Measurements from ENCODE around the gene KCNH4.
"Not testable (repeated sequence)": the region's sequence is repeated elsewhere in the genome, so short reads cannot be mapped to it uniquely, and the experiment has no call there.

Gene KCNH4

DNA sequence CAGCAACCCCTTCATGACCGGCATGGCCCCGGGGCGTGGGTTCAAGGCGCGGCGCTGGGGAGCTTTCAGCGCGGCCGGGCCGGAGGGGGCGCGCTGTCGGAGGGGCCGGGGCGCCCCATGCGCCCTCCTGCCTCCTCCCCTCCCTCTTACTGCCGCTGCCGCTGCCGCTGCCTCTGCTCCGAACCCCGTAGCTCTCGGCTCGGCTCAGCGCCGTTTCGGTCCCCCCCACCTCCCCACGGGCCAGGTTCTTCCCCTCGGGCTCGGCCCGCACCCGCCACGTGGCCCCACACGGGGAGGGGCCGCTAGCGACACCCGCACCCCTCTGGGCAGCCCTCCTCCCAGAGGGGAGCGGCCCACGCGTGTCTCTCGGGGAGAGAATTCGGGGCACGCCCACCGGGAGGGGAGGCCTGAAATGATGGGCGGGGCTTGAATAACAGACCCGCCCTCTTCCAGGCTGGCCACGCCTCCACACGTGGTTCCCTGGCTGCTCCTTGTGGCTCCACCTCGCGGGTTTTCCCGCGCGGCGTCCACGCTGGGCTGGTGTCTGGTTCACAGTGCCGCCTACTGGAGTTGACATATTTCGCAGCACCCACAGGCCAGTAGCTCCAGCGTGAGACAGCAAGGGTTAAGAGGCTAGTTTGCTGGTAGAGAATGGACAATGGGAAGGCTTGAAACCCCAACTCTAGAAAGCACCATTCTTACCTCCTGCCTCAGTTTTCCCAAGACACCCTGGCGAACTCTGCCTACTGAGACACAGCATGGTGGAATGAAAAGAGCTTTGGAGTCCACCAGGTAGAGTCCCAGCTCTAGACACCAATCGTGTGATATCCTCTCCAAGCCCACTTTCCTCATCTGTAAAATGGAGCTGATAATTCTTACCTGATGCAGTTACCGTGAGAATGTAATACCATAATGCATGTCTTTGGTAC lies at the start of gene KCNH4:
Gene KCNH4 (minus strand): TSS at position 221 of the 929 bp plus-strand sequence. CDS start 197 bp downstream, at position 24.
- DNase-seq (ENCODE audit: low read depth): peak; percentile 17

DNA sequence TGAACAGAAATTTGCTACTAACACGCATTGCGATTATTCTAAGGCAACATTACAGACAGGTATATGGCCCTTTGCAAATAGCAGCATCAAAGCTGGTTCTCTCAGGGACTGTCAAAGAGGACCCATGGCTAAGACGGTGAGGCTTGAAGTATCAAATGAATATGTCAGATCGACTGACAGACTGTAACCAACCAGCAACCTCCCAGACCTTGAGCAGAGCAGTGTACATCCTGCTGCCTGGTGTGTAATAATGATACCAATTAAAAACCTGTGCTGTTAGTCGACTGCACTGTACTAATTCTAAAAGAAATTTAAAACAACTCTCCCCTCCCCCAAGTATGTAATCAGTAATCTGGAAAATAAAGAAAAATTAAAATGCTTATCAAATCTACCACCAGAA lies 49.3 kb upstream of the KCNH4 start:
- DNase-seq (ENCODE audit: low read depth): no peak

DNA sequence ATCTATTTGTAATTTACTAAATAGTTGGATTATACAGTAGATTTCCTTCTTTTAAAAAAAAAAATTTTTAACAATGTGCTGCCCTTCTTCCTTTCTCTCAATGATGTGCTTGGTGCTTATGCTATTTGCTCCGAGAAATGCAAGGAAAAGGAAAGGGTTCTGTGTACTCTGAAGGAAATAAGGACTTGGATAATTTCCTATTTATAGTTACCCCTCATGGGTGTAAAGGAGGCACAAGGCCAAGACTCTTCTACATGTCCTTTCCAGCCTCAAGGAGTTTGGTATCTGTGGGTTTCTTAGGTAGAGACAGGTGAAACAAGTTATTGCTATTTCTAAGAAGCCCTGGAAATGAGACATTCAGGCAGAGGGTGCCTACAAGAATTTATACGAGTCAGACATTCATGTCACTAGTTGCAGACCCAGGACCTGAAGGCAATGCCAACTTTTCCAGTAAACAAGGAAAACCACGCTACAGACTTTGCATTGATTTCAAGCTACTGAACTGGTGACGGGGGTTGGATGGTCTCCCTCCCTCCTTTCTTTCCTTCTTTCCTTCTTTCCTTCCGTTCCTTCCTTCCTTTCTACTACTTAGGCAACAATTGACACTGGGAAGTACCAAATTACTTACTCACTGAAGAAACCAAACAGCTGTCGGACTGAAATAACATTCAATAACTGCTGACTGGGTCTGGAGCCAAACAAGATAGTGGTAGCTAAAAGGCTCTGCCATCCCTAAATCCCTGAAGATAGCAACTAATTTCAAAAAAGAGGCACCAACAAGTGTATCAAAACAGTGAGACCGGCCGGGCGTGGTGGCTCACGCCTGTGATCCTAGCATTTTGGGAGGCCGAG lies 47.1 kb upstream of the KCNH4 start:
- no peak for DNase-seq (ENCODE audit: low read depth)

DNA sequence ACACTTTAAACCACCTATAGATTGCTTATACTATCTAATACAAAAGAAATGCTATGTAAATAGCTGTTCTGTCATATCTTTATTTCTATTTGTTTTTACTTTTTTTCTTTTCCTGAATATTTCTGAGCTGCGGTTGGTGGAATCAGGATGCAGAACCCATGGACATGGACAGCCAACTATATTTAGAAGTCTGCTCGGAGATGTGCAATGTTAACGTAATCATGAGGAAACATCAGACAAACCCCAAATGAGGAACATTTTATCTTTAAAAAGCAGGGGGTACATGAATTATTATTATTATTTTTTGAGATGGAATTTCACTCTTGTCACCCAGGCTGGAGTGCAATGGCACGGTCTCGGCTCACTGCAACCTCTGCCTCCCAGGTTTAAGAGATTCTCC lies 44.7 kb upstream of the KCNH4 start:
- no peak for DNase-seq (ENCODE audit: low read depth)

DNA sequence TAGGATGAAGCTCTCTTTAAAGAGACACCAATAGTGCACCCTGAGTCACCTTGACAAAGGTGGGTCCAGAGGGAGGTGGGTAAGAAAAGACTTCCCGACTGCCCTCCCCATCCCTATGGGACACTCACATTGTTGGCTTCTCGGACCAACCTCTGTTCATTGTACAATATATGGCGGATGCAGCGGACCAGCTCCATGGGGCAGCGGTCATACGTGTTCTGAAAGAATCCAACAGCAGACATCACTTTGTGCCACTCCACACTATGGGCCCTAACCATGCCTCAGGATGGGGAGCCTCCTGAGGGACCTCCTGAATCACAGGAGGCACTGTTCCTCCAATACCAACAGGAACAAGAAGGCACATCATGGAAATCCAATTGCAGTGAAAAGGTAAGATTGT lies 43.7 kb upstream of the KCNH4 start:
- no peak for DNase-seq (ENCODE audit: low read depth)

DNA sequence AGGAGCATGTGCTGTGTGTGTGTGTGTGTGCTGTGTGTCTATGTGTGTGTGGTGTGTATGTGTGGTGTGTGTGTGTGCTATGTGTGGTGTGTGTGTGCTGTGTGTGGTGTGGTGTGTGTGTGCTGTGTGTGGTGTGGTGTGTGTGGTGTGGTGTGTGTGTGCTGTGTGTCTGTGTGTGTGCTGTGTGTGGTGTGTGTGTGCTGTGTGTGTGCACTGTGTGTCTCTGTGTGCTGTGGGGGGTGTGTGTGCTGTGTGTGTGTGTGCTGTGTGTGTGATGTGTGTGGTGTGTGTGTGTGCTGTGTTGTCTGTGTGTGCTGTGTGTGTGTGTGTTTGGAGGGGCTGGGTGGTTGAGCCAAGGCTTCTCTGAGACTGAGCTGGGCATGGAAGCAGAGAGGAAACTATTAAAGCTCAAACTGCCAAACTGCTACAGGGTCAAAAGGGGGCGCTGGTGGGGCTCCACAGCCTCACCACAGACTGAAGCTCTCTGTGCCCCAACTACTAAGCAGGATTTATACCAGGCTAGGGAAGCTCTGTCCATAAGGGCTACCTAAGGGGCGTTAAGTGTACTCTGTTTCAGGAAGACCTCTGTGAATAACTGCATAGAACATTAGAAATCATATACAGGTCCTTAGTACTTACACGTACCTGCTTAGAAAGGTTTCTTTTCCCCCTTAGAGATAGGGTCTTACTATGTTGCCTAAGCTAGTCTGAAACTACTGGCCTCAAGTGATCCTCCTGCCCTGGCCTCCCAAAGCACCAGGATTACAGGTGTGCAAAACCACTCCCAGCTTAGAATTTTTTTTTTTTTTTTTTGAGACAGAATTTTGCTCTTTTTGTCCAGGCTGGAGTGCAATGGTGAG lies 41.2 kb upstream of the KCNH4 start:
- peak; percentile 49 for DNase-seq (ENCODE audit: low read depth)

DNA sequence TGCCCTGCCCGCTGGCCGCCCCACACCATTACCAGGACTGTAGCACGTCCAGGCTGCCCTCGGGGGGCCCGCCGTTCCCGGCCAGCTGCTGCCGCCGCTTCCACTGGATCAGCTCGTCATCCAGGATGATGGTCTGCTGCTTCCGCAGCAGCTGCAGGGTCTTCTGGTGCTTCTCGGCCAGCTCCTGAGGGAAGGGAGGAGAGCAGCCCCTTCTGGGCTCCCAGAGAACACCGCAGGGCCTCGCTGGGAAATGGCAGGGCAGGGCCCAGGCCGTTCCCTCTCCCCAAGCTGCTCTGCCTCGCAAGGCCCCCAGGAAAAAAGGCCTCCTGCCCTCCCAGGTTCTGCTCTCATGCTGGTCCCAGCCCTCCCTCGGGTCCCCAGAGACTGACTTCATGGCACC lies 38.3 kb upstream of the KCNH4 start:
- DNase-seq (ENCODE audit: low read depth): not testable (repeated sequence)

DNA sequence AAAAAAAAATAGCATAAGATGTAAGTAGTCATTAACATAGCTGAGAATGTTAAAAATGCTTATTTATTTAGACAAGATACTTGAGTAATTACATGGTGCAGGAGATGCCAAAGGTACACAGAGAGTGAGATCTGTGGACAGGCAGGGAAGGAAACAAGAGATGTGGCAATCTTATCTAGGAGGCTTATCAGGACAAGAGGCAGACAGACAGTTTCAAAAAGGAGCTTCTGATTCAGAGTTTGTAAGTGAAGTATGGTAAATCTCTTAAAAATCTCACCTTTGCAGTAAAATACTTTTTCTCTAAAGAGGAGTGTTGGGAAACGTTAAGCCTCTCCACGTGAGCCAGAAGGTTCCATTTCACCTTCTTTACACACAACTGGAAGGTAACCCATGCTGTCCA lies 33.2 kb upstream of the KCNH4 start:
- DNase-seq (ENCODE audit: low read depth): no peak

DNA sequence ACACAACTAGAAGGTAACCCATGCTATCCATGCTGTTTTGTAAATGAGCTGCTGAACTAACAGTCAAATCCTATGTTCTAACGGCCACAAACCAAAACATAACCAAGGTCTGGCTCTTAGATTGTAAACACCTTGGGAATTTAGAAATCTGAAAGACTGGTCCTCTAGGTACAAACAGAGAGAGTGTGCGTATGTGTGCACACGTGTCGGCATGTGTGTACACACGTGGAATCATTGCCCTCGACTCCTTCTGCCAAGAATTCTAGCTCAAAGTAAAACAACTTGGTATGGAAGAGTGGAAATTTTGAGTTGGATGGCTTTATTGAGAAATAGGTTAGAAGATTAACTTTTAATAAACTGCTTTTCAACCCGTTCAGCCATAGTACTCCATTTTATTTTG lies 31.4 kb upstream of the KCNH4 start:
- no peak for DNase-seq (ENCODE audit: low read depth)

DNA sequence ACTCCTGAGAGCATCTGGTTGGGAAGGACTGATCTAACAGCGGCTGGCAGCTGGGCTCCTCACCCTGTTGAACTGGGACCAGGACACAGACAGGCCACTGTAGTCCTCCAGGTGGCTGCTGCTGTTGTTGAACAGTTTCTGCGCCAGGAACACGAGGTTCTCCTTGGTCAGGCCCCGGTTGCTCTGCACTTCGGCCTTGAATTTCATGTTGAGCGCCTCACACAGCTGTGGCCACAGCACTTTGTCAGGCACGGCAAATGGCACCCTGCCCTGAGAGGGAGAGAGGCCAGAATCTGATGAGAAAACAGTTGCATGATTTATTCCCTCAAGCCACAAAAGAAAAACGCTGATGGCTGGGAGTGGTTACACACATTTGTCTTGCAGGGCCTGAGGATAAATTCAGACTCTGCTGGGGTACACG lies 31.0 kb upstream of the KCNH4 start:
- DNase-seq (ENCODE audit: low read depth): not testable (repeated sequence)

DNA sequence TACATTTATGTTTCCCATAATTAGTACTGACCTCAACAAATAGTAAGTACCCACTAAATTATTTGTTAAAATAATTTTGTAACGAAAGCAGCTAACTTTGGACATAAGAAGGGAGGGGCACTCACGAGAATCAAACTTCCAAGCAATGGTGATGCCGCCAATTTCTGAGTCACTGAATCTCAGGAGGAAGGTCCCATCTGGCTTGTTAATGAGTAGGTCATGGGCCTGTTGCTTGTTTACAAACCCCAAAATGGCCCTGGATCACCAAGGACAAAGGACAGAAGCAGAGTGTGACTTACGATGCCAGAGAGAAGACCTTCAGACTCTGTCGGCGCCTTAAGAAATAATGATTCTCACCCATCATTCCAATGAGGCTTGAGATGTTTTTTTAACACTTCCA lies 29.1 kb upstream of the KCNH4 start:
- no peak for DNase-seq (ENCODE audit: low read depth)

DNA sequence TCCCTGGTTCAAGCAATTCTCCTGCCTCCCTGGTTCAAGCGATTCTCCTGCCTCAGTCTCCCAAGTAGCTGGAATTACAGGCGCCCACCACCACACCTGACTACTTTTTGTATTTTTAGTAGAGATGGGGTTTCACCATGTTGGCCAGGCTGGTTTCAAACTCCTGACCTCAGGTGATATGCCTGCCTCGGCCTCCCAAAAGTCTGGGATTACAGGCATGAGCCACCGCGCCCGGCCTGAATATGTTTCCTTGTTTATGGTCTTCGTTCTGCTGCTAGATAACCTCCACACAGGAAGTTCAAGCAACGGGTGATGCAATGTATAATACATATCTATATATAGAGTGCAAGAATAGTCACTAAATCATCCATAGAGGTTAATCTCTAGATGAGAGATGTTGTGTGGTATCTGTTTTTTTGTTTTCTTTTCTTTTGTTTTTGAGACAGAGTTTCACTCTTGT lies 25.2 kb upstream of the KCNH4 start:
- DNase-seq (ENCODE audit: low read depth): not testable (repeated sequence)

DNA sequence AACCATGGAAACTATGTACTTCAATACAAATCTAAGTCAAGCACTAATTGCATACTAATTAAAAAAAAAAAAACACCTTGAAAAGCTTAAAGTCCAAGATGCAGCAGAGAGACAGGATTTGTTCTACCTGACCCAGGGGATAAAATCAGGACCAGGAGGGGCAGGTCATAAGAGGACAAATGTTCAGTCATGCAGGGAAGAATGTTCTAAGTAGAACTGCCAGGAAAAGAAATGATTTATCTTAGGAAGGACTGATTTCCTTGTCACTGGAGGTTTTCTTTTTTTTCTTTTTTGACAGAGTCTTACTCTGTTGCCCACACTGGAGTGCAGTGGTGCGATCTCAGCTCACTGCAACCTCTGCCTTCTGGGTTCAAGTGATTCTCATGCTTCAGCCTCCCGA lies 22.4 kb upstream of the KCNH4 start:
- DNase-seq (ENCODE audit: low read depth): no peak

DNA sequence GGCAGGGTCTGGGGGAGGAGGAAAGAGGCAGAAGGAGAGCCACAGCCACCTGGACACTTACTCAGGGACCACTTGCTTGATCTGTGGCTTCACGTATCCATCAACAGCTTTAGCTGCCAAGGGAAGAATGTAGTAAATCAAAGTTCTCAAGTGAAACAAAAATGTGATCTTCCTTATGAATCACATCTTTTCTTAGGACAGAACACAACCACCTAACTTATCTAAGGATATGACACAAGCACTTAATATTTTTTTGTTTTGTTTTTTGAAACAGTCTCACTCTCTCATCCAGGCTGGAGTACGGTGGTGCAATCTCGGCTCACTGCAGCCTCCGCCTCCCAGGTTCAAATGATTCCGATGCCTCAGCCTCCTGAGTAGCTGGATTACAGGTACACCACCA lies 21.8 kb upstream of the KCNH4 start:
- DNase-seq (ENCODE audit: low read depth): no peak

DNA sequence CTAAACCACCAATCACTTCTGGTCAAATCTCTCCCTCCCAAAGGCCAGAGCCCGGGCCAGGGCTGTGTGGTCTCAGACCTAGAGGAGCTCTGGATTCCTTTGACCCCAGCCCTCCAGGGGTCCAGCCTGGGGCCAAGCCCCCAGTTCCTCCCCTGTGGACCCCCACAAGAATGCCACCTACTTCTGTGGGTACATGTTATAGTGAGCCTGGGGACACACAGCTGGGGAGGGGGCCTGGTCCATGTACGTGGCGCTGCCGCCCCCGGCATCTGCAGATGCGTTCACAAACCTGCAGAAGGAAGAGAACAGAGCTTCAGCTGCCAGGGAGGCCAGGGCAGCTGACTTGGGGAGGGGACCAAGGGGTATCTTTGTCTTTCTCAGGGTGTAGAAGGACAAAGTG lies 21.2 kb upstream of the KCNH4 start:
- DNase-seq (ENCODE audit: low read depth): no peak

DNA sequence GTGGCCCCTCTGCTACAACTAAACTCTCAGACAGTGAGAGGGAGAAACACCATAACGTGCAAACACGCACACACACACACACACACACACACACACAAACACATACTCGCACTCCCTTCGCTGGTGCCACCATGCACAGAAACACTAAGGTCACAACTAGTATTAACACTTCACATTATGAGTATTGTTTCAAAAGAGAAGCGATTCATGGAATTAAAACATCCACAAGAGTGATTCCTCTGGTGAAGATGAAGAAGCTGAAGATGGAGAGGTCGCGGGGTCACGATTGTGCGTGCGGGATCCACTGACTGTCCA lies 20.5 kb upstream of the KCNH4 start:
- DNase-seq (ENCODE audit: low read depth): no peak

DNA sequence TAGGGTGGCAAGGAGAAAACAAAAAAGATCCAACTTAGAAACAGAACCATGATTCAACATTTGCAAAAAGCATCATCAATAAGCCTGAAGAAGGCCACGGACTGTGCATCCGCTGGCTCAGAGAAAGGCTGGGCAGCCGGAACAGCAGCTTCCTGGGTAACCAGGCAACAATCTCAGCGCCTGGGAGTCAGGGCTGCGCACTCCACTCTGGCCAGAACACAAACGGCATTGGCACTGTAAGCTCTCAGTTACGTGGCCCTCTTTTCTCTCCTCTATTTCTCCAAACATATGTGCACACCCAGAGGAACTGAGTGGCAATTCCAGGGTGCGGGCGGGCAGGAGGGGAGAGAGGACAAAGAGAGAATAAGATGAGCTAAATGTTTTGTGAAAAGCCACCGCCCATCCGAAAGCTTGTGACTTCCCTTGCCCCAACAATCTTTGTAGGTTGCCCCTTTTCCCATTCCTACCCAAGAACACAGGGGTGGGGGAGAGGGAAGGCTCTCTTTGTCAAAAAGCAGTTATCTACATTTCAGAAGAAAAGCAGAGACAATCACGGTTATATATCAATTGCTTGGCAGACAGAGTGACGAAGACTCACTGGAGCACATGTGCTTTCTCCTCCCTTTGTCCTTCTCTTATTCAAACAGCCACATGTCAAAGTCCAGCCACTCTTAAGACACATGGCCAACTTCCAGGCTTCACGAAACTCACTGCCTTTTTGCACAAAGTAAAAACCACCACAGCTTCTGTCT lies 19.9 kb upstream of the KCNH4 start:
- no peak for DNase-seq (ENCODE audit: low read depth)

DNA sequence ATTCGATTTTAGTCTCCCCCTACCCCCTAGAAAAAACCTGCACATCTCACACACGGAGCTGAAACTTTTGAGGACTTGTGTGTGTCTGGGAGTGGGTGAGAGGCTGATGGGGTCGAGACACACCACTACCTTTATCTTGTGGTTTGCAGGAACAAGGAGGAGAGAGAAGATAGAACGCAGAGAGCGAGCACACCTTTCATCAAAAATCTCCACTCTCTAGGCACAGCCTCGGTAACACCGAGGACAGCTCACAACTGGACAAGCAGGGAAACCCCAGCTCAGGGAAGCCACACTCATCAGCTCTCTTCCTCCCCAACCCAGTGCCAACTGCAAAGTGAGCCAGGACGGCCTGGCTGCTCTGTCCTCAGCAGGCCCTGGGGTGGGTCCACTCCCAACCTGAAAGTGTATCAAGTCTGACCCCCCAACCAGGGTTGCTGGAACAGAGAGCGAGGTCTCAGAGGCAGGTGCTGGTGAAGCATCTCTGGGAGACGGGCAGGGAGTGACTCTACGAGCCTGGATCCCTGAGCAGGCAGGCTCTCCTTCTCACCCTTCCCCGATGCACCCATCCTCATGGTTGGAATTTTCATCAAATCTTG lies 18.6 kb upstream of the KCNH4 start:
- DNase-seq (ENCODE audit: low read depth): no peak

DNA sequence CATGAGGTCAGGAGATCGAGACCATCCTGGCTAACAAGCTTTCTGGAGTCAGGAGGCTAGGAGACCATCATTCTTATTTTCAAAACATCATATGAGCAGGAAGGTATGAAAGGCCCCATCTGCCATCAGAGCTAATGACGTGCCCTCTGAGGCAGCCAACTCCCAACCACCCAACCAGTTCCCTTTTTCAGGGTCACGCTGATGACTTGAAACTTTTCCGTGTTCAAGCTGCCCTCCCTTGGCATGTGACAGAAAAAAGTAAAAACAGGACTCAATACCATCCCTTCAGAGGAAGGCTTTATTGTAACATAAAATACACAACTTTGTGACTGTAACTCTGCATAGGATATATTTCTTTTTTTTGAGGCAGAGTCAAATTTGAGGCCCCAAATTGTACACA lies 18.0 kb upstream of the KCNH4 start:
- no peak for DNase-seq (ENCODE audit: low read depth)

DNA sequence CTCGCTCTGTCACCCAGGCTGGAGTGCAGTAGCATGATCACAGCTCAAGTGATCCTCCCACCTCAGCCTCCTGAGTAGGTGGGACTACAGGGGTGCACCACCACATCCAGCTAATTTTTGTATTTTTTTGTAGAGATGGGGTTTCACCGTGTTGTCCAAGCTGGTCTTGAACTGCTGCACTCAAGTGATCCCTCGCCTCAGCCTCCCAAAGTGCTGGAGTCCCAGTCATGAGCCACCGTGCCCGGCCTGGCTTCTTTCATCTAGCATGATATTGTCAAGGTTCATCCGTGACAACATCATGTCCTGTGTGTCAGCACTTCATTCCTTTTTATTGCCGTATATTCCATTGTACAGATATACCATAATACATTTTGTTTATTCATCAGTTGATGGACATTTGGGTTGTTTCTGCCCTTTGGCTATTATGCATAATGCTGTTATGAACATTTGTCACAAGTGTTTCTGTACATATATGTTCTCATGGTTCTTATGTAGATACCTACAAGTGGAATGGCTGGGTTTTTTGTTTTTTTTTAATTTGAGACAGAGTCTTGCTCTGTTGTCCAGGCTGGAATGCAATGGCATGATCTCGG lies 16.7 kb upstream of the KCNH4 start:
- no peak for DNase-seq (ENCODE audit: low read depth)
